GM12874 (cell line): ENCODE data around the gene TMEM134.

ENCODE experiments used
- TF ChIP-seq, protein P1 (sequence below): IDR thresholded peaks from 2 replicates; pipeline ENCODE4 v1.5.1; 2011; ENCODE audit warnings: low read depth, mild to moderate bottlenecking, control low read depth, low read length, moderate library complexity; ENCODE audit not compliant: insufficient read depth

Gene TMEM134

DNA sequence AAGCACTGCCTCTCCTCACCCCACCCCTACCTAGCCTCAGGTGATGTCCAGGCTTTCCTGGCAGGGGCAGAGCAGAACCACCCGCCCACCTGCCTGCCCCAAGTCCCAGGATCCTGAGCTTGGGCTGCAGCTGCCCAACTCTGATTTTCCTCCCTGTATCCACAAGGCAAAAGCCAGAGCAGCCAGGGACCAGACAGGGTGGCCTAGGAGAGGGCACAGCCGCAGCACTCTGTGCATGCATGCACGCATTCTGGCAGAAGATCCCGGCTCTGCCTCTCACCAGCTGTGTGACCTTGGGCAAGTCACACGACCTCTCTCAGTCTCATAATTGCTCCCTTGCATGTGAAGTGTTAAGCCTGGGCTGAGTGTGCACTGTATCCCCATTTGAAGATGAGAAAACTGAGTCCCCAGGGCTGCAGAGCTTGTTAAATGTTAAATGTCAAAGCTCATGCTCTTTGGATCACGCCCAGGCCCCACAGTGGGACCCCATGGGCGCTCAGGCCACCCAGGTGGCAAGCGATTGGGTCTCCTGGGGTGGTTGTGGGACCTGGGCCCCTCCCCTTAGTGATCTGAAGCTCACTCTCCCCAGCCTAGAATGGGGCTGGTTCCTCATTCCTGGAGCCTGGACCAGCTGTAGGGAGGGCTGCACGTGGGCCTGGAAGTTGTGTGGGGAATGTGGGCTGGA, 56.4 kb downstream of the TMEM134 start:
- TF ChIP-seq, protein P1, sequence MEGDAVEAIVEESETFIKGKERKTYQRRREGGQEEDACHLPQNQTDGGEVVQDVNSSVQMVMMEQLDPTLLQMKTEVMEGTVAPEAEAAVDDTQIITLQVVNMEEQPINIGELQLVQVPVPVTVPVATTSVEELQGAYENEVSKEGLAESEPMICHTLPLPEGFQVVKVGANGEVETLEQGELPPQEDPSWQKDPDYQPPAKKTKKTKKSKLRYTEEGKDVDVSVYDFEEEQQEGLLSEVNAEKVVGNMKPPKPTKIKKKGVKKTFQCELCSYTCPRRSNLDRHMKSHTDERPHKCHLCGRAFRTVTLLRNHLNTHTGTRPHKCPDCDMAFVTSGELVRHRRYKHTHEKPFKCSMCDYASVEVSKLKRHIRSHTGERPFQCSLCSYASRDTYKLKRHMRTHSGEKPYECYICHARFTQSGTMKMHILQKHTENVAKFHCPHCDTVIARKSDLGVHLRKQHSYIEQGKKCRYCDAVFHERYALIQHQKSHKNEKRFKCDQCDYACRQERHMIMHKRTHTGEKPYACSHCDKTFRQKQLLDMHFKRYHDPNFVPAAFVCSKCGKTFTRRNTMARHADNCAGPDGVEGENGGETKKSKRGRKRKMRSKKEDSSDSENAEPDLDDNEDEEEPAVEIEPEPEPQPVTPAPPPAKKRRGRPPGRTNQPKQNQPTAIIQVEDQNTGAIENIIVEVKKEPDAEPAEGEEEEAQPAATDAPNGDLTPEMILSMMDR: no peak

DNA sequence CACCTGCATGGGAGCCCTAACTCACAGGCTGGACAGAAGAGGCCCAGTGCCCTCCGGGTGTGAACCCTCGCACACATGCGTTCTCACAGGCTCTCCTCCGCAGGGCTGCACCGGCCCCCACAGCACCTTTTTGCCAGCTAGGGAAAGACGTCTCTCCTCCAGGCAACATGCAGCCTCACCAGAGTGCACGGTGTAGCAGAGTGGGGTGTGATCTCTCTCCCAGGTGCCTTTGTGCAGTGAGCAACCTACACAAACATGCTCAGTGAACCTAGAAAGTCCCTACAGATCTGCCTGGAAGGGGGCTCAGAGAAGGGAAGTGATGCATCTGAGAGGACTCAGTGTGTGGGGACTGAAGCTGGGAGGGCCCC, 57.3 kb downstream of the TMEM134 start:
- TF ChIP-seq, protein P1: no peak
